ENCODE measurements around the gene RAD51B.

- no peak for TF ChIP-seq CTCF (IDR thresholded peaks at IDR 0.05)
- TF ChIP-seq POLR2A (IDR thresholded peaks at IDR 0.05): no peak
Measured at GRCh38 chr14:68112442-68112841, 292.9 kb downstream of the RAD51B start.

All from thyroid gland (tissue), 4 donors.